KOPT-K1 (cell line): ENCODE data around the gene GPR135.

Experiments used
- H3K27ac ChIP-seq: fragments of 200-600 bp; sonication (generic); 2 replicates; pipeline ENCODE4 v1.5.1; 2016; ENCODE audit warnings: antibody characterized with exemption, mild to moderate bottlenecking, low read depth, low read length; ENCODE audit not compliant: poor library complexity, severe bottlenecking
- H3K36me3 ChIP-seq: fragments of 200-600 bp; sonication (generic); 2 replicates; pipeline ENCODE4 v1.5.1; 2017; ENCODE audit warnings: antibody characterized with exemption, mild to moderate bottlenecking, low read length, moderate library complexity; ENCODE audit not compliant: insufficient read depth
- H3K9me3 ChIP-seq: fragments of 200-600 bp; sonication (generic); 2 replicates; pipeline ENCODE4 v1.5.1; 2017; ENCODE audit warnings: antibody characterized with exemption, low read length, mild to moderate bottlenecking; ENCODE audit not compliant: insufficient read depth, poor library complexity, severe bottlenecking

GPR135 gene

GRCh38 chr14:59482541-59483331, 17.6 kb upstream of the GPR135 start:
- H3K36me3 ChIP-seq: peaks cover 10% of the 10 kb centered on the region
- no peak overlapping the region for H3K27ac ChIP-seq
- H3K9me3 ChIP-seq: no peaks in the 10 kb centered on the region

- peaks cover 10% of the 10 kb centered on the region; the same call in 1 of the 2 replicates for H3K36me3 ChIP-seq
- H3K27ac ChIP-seq: no peak overlapping the region
- H3K9me3 ChIP-seq: no peaks in the 10 kb centered on the region
These were observed 16.8 kb upstream of the GPR135 start for GRCh38 chr14:59481871-59482540.

- no peaks in the 10 kb centered on the region for H3K9me3 ChIP-seq
- no peak overlapping the region for H3K27ac ChIP-seq
- H3K36me3 ChIP-seq: peaks cover 15% of the 10 kb centered on the region; the same call in 1 of the 2 replicates
These were observed 16.2 kb upstream of the GPR135 start for GRCh38 chr14:59481407-59481806.

GRCh38 chr14:59480166-59480565, 15.0 kb upstream of the GPR135 start:
- H3K27ac ChIP-seq: no peak overlapping the region
- no peaks in the 10 kb centered on the region for H3K9me3 ChIP-seq
- peaks cover 27% of the 10 kb centered on the region for H3K36me3 ChIP-seq

GRCh38 chr14:59478540-59478939, 13.4 kb upstream of the GPR135 start:
- no peak overlapping the region for H3K27ac ChIP-seq
- H3K36me3 ChIP-seq: peaks cover 41% of the 10 kb centered on the region
- H3K9me3 ChIP-seq: no peaks in the 10 kb centered on the region

- peaks cover 61% of the 10 kb centered on the region for H3K36me3 ChIP-seq
- H3K27ac ChIP-seq: no peak overlapping the region
- H3K9me3 ChIP-seq: no peaks in the 10 kb centered on the region
These were observed 10.5 kb upstream of the GPR135 start for GRCh38 chr14:59475709-59476108.

GRCh38 chr14:59474172-59474571, 9.0 kb upstream of the GPR135 start:
- peaks cover 68% of the 10 kb centered on the region for H3K36me3 ChIP-seq
- H3K9me3 ChIP-seq: no peaks in the 10 kb centered on the region
- no peak overlapping the region for H3K27ac ChIP-seq

- Histone ChIP-seq H3K36me3 (peaks cover 56% of the 10 kb centered on the region; the same call in 1 of the 2 replicates), H3K9me3 (no peaks in the 10 kb centered on the region), H3K27ac (no peak overlapping the region)
These were observed 479 bp downstream of the GPR135 start for GRCh38 chr14:59464486-59465315.

GRCh38 chr14:59463787-59464485, 1.2 kb downstream of the GPR135 start:
- H3K36me3 ChIP-seq: peaks cover 55% of the 10 kb centered on the region; the same call in 1 of the 2 replicates
- no peaks in the 10 kb centered on the region for H3K9me3 ChIP-seq
- no peak overlapping the region for H3K27ac ChIP-seq

- Histone ChIP-seq H3K9me3 (no peaks in the 10 kb centered on the region), H3K27ac (no peak overlapping the region), H3K36me3 (peaks cover 53% of the 10 kb centered on the region)
These were observed 3.3 kb downstream of the GPR135 start for GRCh38 chr14:59461891-59462290.

- no peaks in the 10 kb centered on the region for H3K9me3 ChIP-seq
- no peak overlapping the region for H3K27ac ChIP-seq
- peaks cover 50% of the 10 kb centered on the region for H3K36me3 ChIP-seq
These were observed 4.8 kb downstream of the GPR135 start for GRCh38 chr14:59460378-59460777.

GRCh38 chr14:59458486-59458885, 6.7 kb downstream of the GPR135 start:
- Histone ChIP-seq H3K27ac (no peak overlapping the region), H3K9me3 (no peaks in the 10 kb centered on the region), H3K36me3 (peaks cover 44% of the 10 kb centered on the region)

GRCh38 chr14:59455411-59455810, 9.8 kb downstream of the GPR135 start:
- H3K9me3 ChIP-seq: no peaks in the 10 kb centered on the region
- peaks cover 30% of the 10 kb centered on the region for H3K36me3 ChIP-seq
- H3K27ac ChIP-seq: no peak overlapping the region

GRCh38 chr14:59454139-59454538, 11.0 kb downstream of the GPR135 start:
- no peaks in the 10 kb centered on the region for H3K9me3 ChIP-seq
- no peak overlapping the region for H3K27ac ChIP-seq
- H3K36me3 ChIP-seq: peaks cover 28% of the 10 kb centered on the region
